B cell (primary cell): ENCODE measurements around the gene JAML. TPM values are rescaled to one million over a fixed set of nuclear protein-coding genes. Genes with fewer than 3 reads are reported as not detected.

Source experiments
- ATAC-seq: fragments of 200-7000 bp; cut with Tn5 transposase; one replicate; pipeline ENCODE4 v1.10.0; 2021; ENCODE audit warnings: low read depth, mild to moderate bottlenecking, moderate number of reproducible peaks, moderate library complexity
- CTCF ChIA-PET: fragments of 350-600 bp; sonication (Branson Sonifier 250); formaldehyde crosslinking; loops from one replicate; lab custom pipeline; 2021; ENCODE audit warnings: antibody characterized with exemption, inconsistent platforms; lab: Charles Lee
- POLR2A ChIA-PET: fragments of 350-600 bp; sonication (Branson Sonifier 250); formaldehyde crosslinking; loops from one replicate; lab custom pipeline; 2021; ENCODE audit warnings: antibody characterized with exemption; lab: Charles Lee
- DNase-seq: peaks from one replicate; pipeline ENCODE4 v3.0.0; 2013
- H2AFZ ChIP-seq: 2 replicates; pipeline ENCODE4 v1.6.1; 2012; ENCODE audit warnings: mild to moderate bottlenecking, low read depth, low read length; ENCODE audit not compliant: insufficient read depth, poor library complexity, severe bottlenecking
- H3K27ac ChIP-seq, 2 donors: 1 replicate in 1 of 2; 2 replicates in 1 of 2; pipeline ENCODE4 v1.5.1; 2012 to 2013; ENCODE audit warnings: low read length in 2 of 2, mild to moderate bottlenecking in 2 of 2, moderate library complexity in 1 of 2
- H3K27me3 ChIP-seq, 4 experiments: fragments of 200-600 bp in 1 of 4; sonication (generic) in 1 of 4; replicated peaks in 1 of 4; 1 replicate in 2 of 4; 2 replicates in 2 of 4; pipeline versions ENCODE4 v1.6.1 to v1.7.0; 2013 to 2016; ENCODE audit warnings: low read length in 3 of 4, mild to moderate bottlenecking in 2 of 4, mixed read lengths in 1 of 4, moderate library complexity in 1 of 4; ENCODE audit not compliant: insufficient read depth in 4 of 4, control insufficient read depth in 3 of 4; ENCODE audit errors: control extremely low read depth in 1 of 4
- H3K36me3 ChIP-seq, 2 experiments: replicated peaks in 1 of 2; 1 replicate in 1 of 2; 2 replicates in 1 of 2; pipeline versions ENCODE4 v1.6.1 to v1.7.1; 2013; ENCODE audit warnings: low read length in 1 of 2; ENCODE audit not compliant: insufficient read depth in 2 of 2, control insufficient read depth in 1 of 2; ENCODE audit errors: control extremely low read depth in 1 of 2, extremely low read depth in 1 of 2
- H3K4me1 ChIP-seq, 2 donors: fragments of 200-600 bp in 1 of 2; sonication (generic) in 1 of 2; 1 replicate in 1 of 2; 2 replicates in 1 of 2; pipeline versions ENCODE4 v1.5.1 to v1.6.1; 2013 to 2017; ENCODE audit warnings: low read length in 2 of 2; ENCODE audit not compliant: control insufficient read depth in 2 of 2, insufficient read depth in 2 of 2
- H3K4me2 ChIP-seq: replicated peaks from 2 replicates; pipeline ENCODE3; 2012; ENCODE audit warnings: mild to moderate bottlenecking, low read depth, low read length; ENCODE audit not compliant: poor library complexity, severe bottlenecking
- H3K4me3 ChIP-seq, 5 experiments: fragments of 200-600 bp in 1 of 5; sonication (generic) in 1 of 5; 1 replicate in 3 of 5; 2 replicates in 2 of 5; pipeline versions ENCODE4 v1.5.1 to v1.7.0; 2011 to 2016; ENCODE audit warnings: low read length in 4 of 5, mild to moderate bottlenecking in 4 of 5, low read depth in 2 of 5, control low read depth in 1 of 5, moderate library complexity in 1 of 5; ENCODE audit not compliant: insufficient read depth in 1 of 5; ENCODE audit errors: control extremely low read depth in 1 of 5, extremely low read depth in 1 of 5
- H3K79me2 ChIP-seq: fragments of 200-600 bp; sonication (generic); one replicate; pipeline ENCODE4 v1.6.0; 2016; ENCODE audit warnings: low read length; ENCODE audit not compliant: control insufficient read depth, insufficient read depth
- H3K9ac ChIP-seq: fragments of 200-600 bp; sonication (generic); 2 replicates; pipeline ENCODE4 v1.6.1; 2017; ENCODE audit warnings: mild to moderate bottlenecking, low read length, moderate library complexity
- H3K9me3 ChIP-seq, 3 donors: one replicate each; pipeline versions ENCODE4 v1.6.1 to v1.7.1; 2013; ENCODE audit warnings: low read length in 2 of 3; ENCODE audit not compliant: control insufficient read depth in 2 of 3, insufficient read depth in 1 of 3; ENCODE audit errors: control extremely low read depth in 1 of 3
- H4K20me1 ChIP-seq: 2 replicates; pipeline ENCODE4 v1.6.0; 2012; ENCODE audit warnings: mild to moderate bottlenecking, low read length; ENCODE audit not compliant: insufficient read depth, control insufficient read depth, poor library complexity, severe bottlenecking
- H3K27ac Mint-ChIP-seq: one replicate; pipeline ENCODE4 v1.8.0; 2021; ENCODE audit warnings: mixed read lengths
- H3K27me3 Mint-ChIP-seq: one replicate; pipeline ENCODE4 v1.8.0; 2021; ENCODE audit warnings: mixed read lengths
- H3K4me1 Mint-ChIP-seq: one replicate; pipeline ENCODE4 v1.8.0; 2021; ENCODE audit warnings: mixed read lengths
- H3K4me3 Mint-ChIP-seq: one replicate; pipeline ENCODE4 v1.8.0; 2021; ENCODE audit warnings: mixed read lengths
- H3K9me3 Mint-ChIP-seq: one replicate; pipeline ENCODE4 v1.8.0; 2022; ENCODE audit warnings: mixed read lengths; ENCODE audit not compliant: insufficient read depth
- EZH2 ChIP-seq: IDR thresholded peaks from 2 replicates; pipeline ENCODE4 v1.6.1; 2012; ENCODE audit warnings: borderline replicate concordance, low read depth, mild to moderate bottlenecking, moderate library complexity, low read length; ENCODE audit not compliant: insufficient read depth, poor library complexity, severe bottlenecking
- WGBS: methylation state at CpG from one replicate; pipeline ENCODE4 v1.1.5; 2013; ENCODE audit warnings: missing lambda C conversion rate; ENCODE audit not compliant: insufficient coverage; 5-methylcytosine and 5-hydroxymethylcytosine counted together
- intact Hi-C: fragments of 100-400 bp; cut with micrococcal nuclease; formaldehyde crosslinking; loops from one replicate; pipeline ENCODE4 v1.10.0; 2022
- polyA plus RNA-seq: library from polyadenylated mRNA; depleted of rRNA; stranded (reverse); fragments of >200 nt; gene quantifications from 2 replicates; pipeline ENCODE4 v1.2.3, GENCODE V29; 2012
- total RNA-seq, 2 donors: library from RNA; stranded (reverse); fragments of 120-200 nt in 1 of 2; gene quantifications; 1 replicate in 1 of 2; 2 replicates in 1 of 2; pipeline versions ENCODE4 v1.2.3 to v1.2.4, GENCODE V29; 2013 to 2022
- TF ChIP-seq, protein P1 (sequence below): fragments of 200-600 bp; IDR thresholded peaks from one replicate; pipeline ENCODE4 v1.8.0; 2022; ENCODE audit warnings: antibody characterized with exemption, mild to moderate bottlenecking

The JAML gene
- total and polyA plus RNA-seq, 2 donors (not counting 1 experiment from before 2014, with no cell fraction given), result 1.0 to 9.6 TPM

DNA sequence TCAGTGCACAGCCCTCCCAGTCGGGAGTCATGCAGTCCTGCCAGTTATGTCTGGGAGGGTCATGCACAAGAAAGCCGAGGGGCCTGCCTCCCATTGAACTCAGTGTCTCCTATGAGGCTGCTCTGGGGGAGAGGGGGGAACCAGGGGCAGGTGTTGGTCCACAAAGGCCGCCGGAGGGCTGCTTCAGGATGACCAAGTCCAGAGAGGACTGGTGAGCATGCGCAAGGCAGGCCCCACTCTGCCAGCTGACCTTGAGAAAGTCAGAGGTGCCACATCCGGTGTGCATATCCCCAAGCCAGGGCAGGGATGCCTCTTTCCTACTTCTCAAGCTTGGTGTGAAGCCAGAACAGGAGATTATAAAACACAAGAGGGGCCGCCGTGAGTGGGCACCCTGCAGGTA is 76.6 kb downstream of the JAML start:
- POLR2A ChIA-PET, result no interaction called here
- no peak overlapping the region for H3K4me2 ChIP-seq
- intact Hi-C loops, result no loop called here
- whole genome bisulfite sequencing, result 98% methylated on average over 5 of the region's 8 CpGs
- peaks cover 61% of the 10 kb centered on the region for H3K27me3 Mint-ChIP-seq
- H3K4me1 Mint-ChIP-seq, result peaks cover 10% of the 10 kb centered on the region
- no peak overlapping the region for H3K4me3 ChIP-seq
- DNase-seq, result no peak
- no peaks in the 10 kb centered on the region for H3K36me3 ChIP-seq
- TF ChIP-seq, protein P1, sequence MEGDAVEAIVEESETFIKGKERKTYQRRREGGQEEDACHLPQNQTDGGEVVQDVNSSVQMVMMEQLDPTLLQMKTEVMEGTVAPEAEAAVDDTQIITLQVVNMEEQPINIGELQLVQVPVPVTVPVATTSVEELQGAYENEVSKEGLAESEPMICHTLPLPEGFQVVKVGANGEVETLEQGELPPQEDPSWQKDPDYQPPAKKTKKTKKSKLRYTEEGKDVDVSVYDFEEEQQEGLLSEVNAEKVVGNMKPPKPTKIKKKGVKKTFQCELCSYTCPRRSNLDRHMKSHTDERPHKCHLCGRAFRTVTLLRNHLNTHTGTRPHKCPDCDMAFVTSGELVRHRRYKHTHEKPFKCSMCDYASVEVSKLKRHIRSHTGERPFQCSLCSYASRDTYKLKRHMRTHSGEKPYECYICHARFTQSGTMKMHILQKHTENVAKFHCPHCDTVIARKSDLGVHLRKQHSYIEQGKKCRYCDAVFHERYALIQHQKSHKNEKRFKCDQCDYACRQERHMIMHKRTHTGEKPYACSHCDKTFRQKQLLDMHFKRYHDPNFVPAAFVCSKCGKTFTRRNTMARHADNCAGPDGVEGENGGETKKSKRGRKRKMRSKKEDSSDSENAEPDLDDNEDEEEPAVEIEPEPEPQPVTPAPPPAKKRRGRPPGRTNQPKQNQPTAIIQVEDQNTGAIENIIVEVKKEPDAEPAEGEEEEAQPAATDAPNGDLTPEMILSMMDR, result no peak
- no peak for TF ChIP-seq EZH2
- peaks cover 0 to 84% (median 27%) of the 10 kb centered on the region in 4 experiments for H3K27me3 ChIP-seq
- H3K27ac ChIP-seq, result no peak overlapping the region
- no peaks in the 10 kb centered on the region for H3K9me3 Mint-ChIP-seq
- no peak overlapping the region for H3K9ac ChIP-seq
- no peaks in the 10 kb centered on the region for H4K20me1 ChIP-seq
- no peaks in the 10 kb centered on the region for H3K79me2 ChIP-seq
- H2AFZ ChIP-seq, result no peak overlapping the region
- peaks cover 10 to 18% of the 10 kb centered on the region in 2 donors for H3K4me1 ChIP-seq
- no peaks in the 10 kb centered on the region for H3K9me3 ChIP-seq
- no peak overlapping the region for H3K4me3 Mint-ChIP-seq
- CTCF ChIA-PET, result interaction anchor here (8.7 kb wide), 1 partner anchor 23 kb away, joined by 96 read pairs; no protein-coding TSS in a partner anchor
- no peak overlapping the region for H3K27ac Mint-ChIP-seq
- no peak for ATAC-seq

GRCh38 chr11:118147502-118147901 is 77.3 kb downstream of the JAML start:
- peaks cover 4 to 11% of the 10 kb centered on the region in 2 donors for H3K4me1 ChIP-seq
- H3K79me2 ChIP-seq, result no peaks in the 10 kb centered on the region
- intact Hi-C loops, result no loop called here
- ChIA-PET CTCF (interaction anchor here (0.9 to 8.7 kb wide), 2 partner anchors 24 to 542 kb away, joined by 3 to 96 read pairs; no protein-coding TSS in a partner anchor), POLR2A (no interaction called here)
- no peaks in the 10 kb centered on the region for H3K9me3 ChIP-seq
- H2AFZ ChIP-seq, result no peak overlapping the region
- WGBS, result 100% methylated on average over 1 of the region's 3 CpGs
- H3K9me3 Mint-ChIP-seq, result no peaks in the 10 kb centered on the region
- ATAC-seq (no peak), DNase-seq (no peak)
- no peak overlapping the region for H3K4me3 ChIP-seq
- H3K27me3 ChIP-seq, result peaks cover 0 to 77% (median 27%) of the 10 kb centered on the region in 4 experiments
- peak overlapping the region; percentile 10 for H3K4me3 Mint-ChIP-seq
- H3K36me3 ChIP-seq, result no peaks in the 10 kb centered on the region
- no peak overlapping the region for H3K27ac ChIP-seq
- peaks cover 68% of the 10 kb centered on the region for H3K27me3 Mint-ChIP-seq
- no peak overlapping the region for H3K9ac ChIP-seq
- H3K27ac Mint-ChIP-seq, result no peak overlapping the region
- no peak overlapping the region for H3K4me2 ChIP-seq
- peaks cover 7% of the 10 kb centered on the region for H3K4me1 Mint-ChIP-seq
- H4K20me1 ChIP-seq, result no peaks in the 10 kb centered on the region
- no peak for TF ChIP-seq EZH2
- TF ChIP-seq, protein P1, result no peak
